GM18858 (cell line): ENCODE results near the gene PCSK5.
"Not testable (repeated sequence)": the region's sequence is repeated elsewhere in the genome, so short reads cannot be mapped to it uniquely, and the experiment has no call there.

ENCODE experiments used
- ATAC-seq: cut with Tn5 transposase; IDR thresholded peaks from one replicate; pipeline ENCODE4 v1.9.1; 2021; ENCODE audit not compliant: unreplicated experiment

PCSK5 gene

GRCh38 chr9:76044266-76044819 is 153.9 kb downstream of the PCSK5 start:
- ATAC-seq: no peak

GRCh38 chr9:76045221-76045620 is 154.7 kb downstream of the PCSK5 start:
- ATAC-seq: no peak

GRCh38 chr9:76049341-76049740 is 158.9 kb downstream of the PCSK5 start:
- no peak for ATAC-seq

- ATAC-seq: no peak
Observed at GRCh38 chr9:76067696-76068095, 177.2 kb downstream of the PCSK5 start.

GRCh38 chr9:76077537-76077936 is 187.1 kb downstream of the PCSK5 start:
- ATAC-seq: no peak

GRCh38 chr9:76081281-76081680 is 190.8 kb downstream of the PCSK5 start:
- not testable (repeated sequence) for ATAC-seq

- ATAC-seq: no peak
Observed at GRCh38 chr9:76082057-76082456, 191.6 kb downstream of the PCSK5 start.

GRCh38 chr9:76085596-76085995 is 195.1 kb downstream of the PCSK5 start:
- no peak for ATAC-seq

- no peak for ATAC-seq
Observed at GRCh38 chr9:76086539-76086938, 196.1 kb downstream of the PCSK5 start.

- no peak for ATAC-seq
Observed at GRCh38 chr9:76087976-76088375, 197.5 kb downstream of the PCSK5 start.

GRCh38 chr9:76090330-76090729 is 199.9 kb downstream of the PCSK5 start:
- no peak for ATAC-seq

- ATAC-seq: no peak
Observed at GRCh38 chr9:76090909-76091308, 200.4 kb downstream of the PCSK5 start.

GRCh38 chr9:76092572-76092971 is 202.1 kb downstream of the PCSK5 start:
- ATAC-seq: no peak

GRCh38 chr9:76095585-76095984 is 205.1 kb downstream of the PCSK5 start:
- no peak for ATAC-seq

- ATAC-seq: no peak
Observed at GRCh38 chr9:76099516-76099915, 209.0 kb downstream of the PCSK5 start.

- ATAC-seq: no peak
Observed at GRCh38 chr9:76101075-76101474, 210.6 kb downstream of the PCSK5 start.

- no peak for ATAC-seq
Observed at GRCh38 chr9:76101491-76101890, 211.0 kb downstream of the PCSK5 start.

GRCh38 chr9:76101947-76102346 is 211.5 kb downstream of the PCSK5 start:
- ATAC-seq: no peak

- ATAC-seq: no peak
Observed at GRCh38 chr9:76103531-76104315, 213.2 kb downstream of the PCSK5 start.

- no peak for ATAC-seq
Observed at GRCh38 chr9:76107482-76107881, 217.0 kb downstream of the PCSK5 start.

- no peak for ATAC-seq
Observed at GRCh38 chr9:76109953-76110352, 219.5 kb downstream of the PCSK5 start.

- no peak for ATAC-seq
Observed at GRCh38 chr9:76112151-76112550, 221.7 kb downstream of the PCSK5 start.

GRCh38 chr9:76114144-76114543 is 223.7 kb downstream of the PCSK5 start:
- no peak for ATAC-seq
